COLO668 (cell line): ENCODE measurements around the gene ZSWIM7.
"Not testable (repeated sequence)": the region's sequence is repeated elsewhere in the genome, so short reads cannot be mapped to it uniquely, and the experiment has no call there.

Source experiments
- DNase-seq: peaks from one replicate; lab custom pipeline; 2025; ENCODE audit not compliant: unreplicated experiment; lab: John Stamatoyannopoulos, UW

The ZSWIM7 gene

GRCh38 chr17:15958484-15958854 is 41.0 kb downstream of the ZSWIM7 start:
- no peak for DNase-seq

- no peak for DNase-seq
Observed at GRCh38 chr17:15957608-15958307, 41.7 kb downstream of the ZSWIM7 start.

- DNase-seq: no peak
Observed at GRCh38 chr17:15957206-15957605, 42.3 kb downstream of the ZSWIM7 start.

- DNase-seq: no peak
Observed at GRCh38 chr17:15955793-15956541, 43.5 kb downstream of the ZSWIM7 start.

- DNase-seq: no peak
Observed at GRCh38 chr17:15954222-15954621, 45.3 kb downstream of the ZSWIM7 start.

- no peak for DNase-seq
Observed at GRCh38 chr17:15952916-15953790, 46.4 kb downstream of the ZSWIM7 start.

GRCh38 chr17:15952048-15952532 is 47.4 kb downstream of the ZSWIM7 start:
- no peak for DNase-seq

GRCh38 chr17:15951368-15952047 is 48.0 kb downstream of the ZSWIM7 start:
- no peak for DNase-seq

GRCh38 chr17:15947976-15948752 is 51.3 kb downstream of the ZSWIM7 start:
- DNase-seq: no peak

GRCh38 chr17:15947271-15947670 is 52.2 kb downstream of the ZSWIM7 start:
- DNase-seq: no peak

GRCh38 chr17:15946611-15947120 is 52.8 kb downstream of the ZSWIM7 start:
- no peak for DNase-seq

- DNase-seq: no peak
Observed at GRCh38 chr17:15945527-15946191, 53.8 kb downstream of the ZSWIM7 start.

- DNase-seq: peak; percentile 37
Observed at GRCh38 chr17:15944759-15945526, 54.6 kb downstream of the ZSWIM7 start, which contains the start of gene ADORA2B. TSS of gene ADORA2B (plus strand) at chr17:15945130. CDS start at chr17:15945249, 119 bp downstream.

GRCh38 chr17:15943971-15944758 is 55.3 kb downstream of the ZSWIM7 start:
- DNase-seq: no peak

GRCh38 chr17:15942207-15942833 is 57.2 kb downstream of the ZSWIM7 start:
- DNase-seq: no peak

GRCh38 chr17:15941781-15942180 is 57.7 kb downstream of the ZSWIM7 start:
- DNase-seq: no peak

GRCh38 chr17:15936481-15936880 is 63.0 kb downstream of the ZSWIM7 start:
- not testable (repeated sequence) for DNase-seq
